HG03060 (cell line): ENCODE data around the gene NUCB2.

Experiments
- ATAC-seq: cut with Tn5 transposase; IDR thresholded peaks from one replicate; pipeline ENCODE4 v1.9.1; 2021; ENCODE audit warnings: low read depth, moderate number of reproducible peaks; ENCODE audit not compliant: unreplicated experiment

The NUCB2 gene

GRCh38 chr11:17378655-17379054, 102.1 kb downstream of the NUCB2 start:
- no peak for ATAC-seq

GRCh38 chr11:17379383-17380180, 103.0 kb downstream of the NUCB2 start:
- no peak for ATAC-seq

- no peak for ATAC-seq
Measured at GRCh38 chr11:17381156-17381555, 104.6 kb downstream of the NUCB2 start.
